BJ (cell line): Measurements from ENCODE around the gene CALY. TPM values are rescaled to one million over a fixed set of nuclear protein-coding genes. Genes with fewer than 3 reads are reported as not detected.
"Not testable (repeated sequence)": the region's sequence is repeated elsewhere in the genome, so short reads cannot be mapped to it uniquely, and the experiment has no call there.

Experiments
- CTCF ChIA-PET: fragments of 350-600 bp; formaldehyde crosslinking; extraction: SDS; loops from one replicate; lab custom pipeline; 2021; ENCODE audit warnings: antibody characterized with exemption, inconsistent platforms; lab: Yijun Ruan, JAX
- POLR2A ChIA-PET: fragments of 300-600 bp; sonication (Branson Sonifier 250); formaldehyde crosslinking; extraction: SDS; loops from one replicate; lab custom pipeline; 2021; ENCODE audit warnings: antibody characterized with exemption; lab: Charles Lee
- DNase-seq: peaks from one replicate; pipeline ENCODE4 v3.0.0-alpha.2; 2011; ENCODE audit warnings: low read depth
- H3K27me3 ChIP-seq: 2 replicates; pipeline ENCODE4 v1.6.0; 2011; ENCODE audit warnings: low read length; ENCODE audit not compliant: control insufficient read depth, insufficient read depth
- H3K36me3 ChIP-seq: 2 replicates; pipeline ENCODE4 v1.5.1; 2011; ENCODE audit warnings: low read length; ENCODE audit not compliant: control insufficient read depth, insufficient read depth
- H3K4me3 ChIP-seq: 2 replicates; pipeline ENCODE4 v1.5.1; 2011; ENCODE audit warnings: low read depth, mild to moderate bottlenecking, control low read depth, low read length
- CTCF ChIP-seq: IDR thresholded peaks from 2 replicates; pipeline ENCODE4 v1.5.1; 2011; ENCODE audit warnings: low read depth, mild to moderate bottlenecking, control low read depth, inconsistent platforms, low read length, moderate library complexity; ENCODE audit not compliant: insufficient read depth
- polyA plus RNA-seq: library from polyadenylated mRNA; depleted of rRNA; stranded (reverse); fragments of >200 nt; gene quantifications from 2 replicates; pipeline ENCODE4 v1.2.3, GENCODE V29; 2011

Gene CALY
- polyA plus RNA-seq, 1 experiment, result 0.91 TPM

- DNase-seq, result no peak
- POLR2A ChIA-PET, result no interaction called here
- no peak for TF ChIP-seq CTCF
- no peaks in the 10 kb centered on the region for H3K36me3 ChIP-seq
- CTCF ChIA-PET, result interaction anchor here (0.6 to 1.4 kb wide), 2 partner anchors 15 to 48 kb away, joined by 3 to 4 read pairs; no protein-coding TSS in a partner anchor
- no peak overlapping the region for H3K4me3 ChIP-seq
- H3K27me3 ChIP-seq, result no peaks in the 10 kb centered on the region
Measured at GRCh38 chr10:133377025-133377817, 40.5 kb upstream of the CALY start.

- H3K4me3 ChIP-seq, H3K27me3 ChIP-seq, DNase-seq, POLR2A ChIA-PET, H3K36me3 ChIP-seq: not testable (repeated sequence)
- CTCF ChIA-PET, result interaction anchor here (1.4 kb wide), 1 partner anchor 47 kb away, joined by 4 read pairs; no protein-coding TSS in a partner anchor
Measured at GRCh38 chr10:133376183-133376582, 39.5 kb upstream of the CALY start.

- no peak overlapping the region for H3K4me3 ChIP-seq
- ChIA-PET CTCF (interaction anchor here (1.2 to 1.4 kb wide), 2 partner anchors 46 kb away, joined by 3 to 4 read pairs; no protein-coding TSS in a partner anchor), POLR2A (no interaction called here)
- TF ChIP-seq CTCF, result no peak
- peaks cover 5% of the 10 kb centered on the region for H3K36me3 ChIP-seq
- H3K27me3 ChIP-seq, result no peaks in the 10 kb centered on the region
- DNase-seq, result no peak
Measured at GRCh38 chr10:133375357-133376115, 38.8 kb upstream of the CALY start.

GRCh38 chr10:133373174-133374090, 36.7 kb upstream of the CALY start, which contains the start of gene ECHS1:
Gene ECHS1 (minus strand): TSS chr10:133373354. CDS start chr10:133373333, 21 bp downstream.
- peak; percentile 48 for DNase-seq
- H3K4me3 ChIP-seq, result peak within 1 kb of the TSS; percentile 98
- CTCF ChIA-PET, result interaction anchor here (0.8 kb wide), 1 partner anchor 44 kb away, joined by 4 read pairs; no protein-coding TSS in a partner anchor
- peaks cover 19% of the 10 kb centered on the region for H3K36me3 ChIP-seq
- no peaks in the 10 kb centered on the region for H3K27me3 ChIP-seq
- POLR2A ChIA-PET, result interaction anchor here (0.6 kb wide), 1 partner anchor 12 kb away, joined by 5 read pairs; no protein-coding TSS in a partner anchor
- TF ChIP-seq CTCF, result no peak

GRCh38 chr10:133372507-133372906, 35.8 kb upstream of the CALY start:
- CTCF ChIA-PET, result no interaction called here
- DNase-seq, result no peak
- Histone ChIP-seq H3K4me3 (peak overlapping the region; percentile 98), H3K36me3 (peaks cover 22% of the 10 kb centered on the region), H3K27me3 (no peaks in the 10 kb centered on the region)
- TF ChIP-seq CTCF, result no peak
- POLR2A ChIA-PET, result no interaction called here
